Nephron progenitor cell (in vitro differentiated cells): ENCODE measurements around the gene SIRPA.

Experiments used
- DNase-seq: peaks from one replicate; pipeline ENCODE4 v3.0.0; 2021
- H3K27ac Mint-ChIP-seq: 2 replicates; pipeline ENCODE4 v1.8.0; 2021; ENCODE audit warnings: mild to moderate bottlenecking, moderate library complexity, mixed read lengths
- H3K27me3 Mint-ChIP-seq: 2 replicates; pipeline ENCODE4 v1.8.0; 2021; ENCODE audit warnings: mild to moderate bottlenecking, low read depth, mixed read lengths; ENCODE audit not compliant: poor library complexity
- H3K36me3 Mint-ChIP-seq: 2 replicates; pipeline ENCODE4 v1.8.0; 2021; ENCODE audit warnings: low read depth, mixed read lengths
- H3K4me1 Mint-ChIP-seq: 2 replicates; pipeline ENCODE4 v1.8.0; 2021; ENCODE audit warnings: mixed read lengths
- H3K4me3 Mint-ChIP-seq: 2 replicates; pipeline ENCODE4 v1.8.0; 2021; ENCODE audit warnings: mild to moderate bottlenecking, moderate library complexity, mixed read lengths
- H3K9me3 Mint-ChIP-seq: 2 replicates; pipeline ENCODE4 v1.8.0; 2021; ENCODE audit warnings: mild to moderate bottlenecking, moderate library complexity, mixed read lengths
- TF ChIP-seq, protein P1 (sequence below): fragments of 200-600 bp; sonication (generic); IDR thresholded peaks from 2 replicates; pipeline ENCODE4 v1.5.0; 2021; ENCODE audit warnings: antibody characterized with exemption

The SIRPA gene

GRCh38 chr20:1900321-1900801 is 5.2 kb downstream of the SIRPA start:
- Mint-ChIP-seq H3K36me3 (no peaks in the 10 kb centered on the region), H3K27ac (no peak overlapping the region), H3K4me1 (peaks cover 75% of the 10 kb centered on the region), H3K4me3 (no peak overlapping the region), H3K9me3 (no peaks in the 10 kb centered on the region), H3K27me3 (peaks cover 14% of the 10 kb centered on the region)
- TF ChIP-seq, protein P1, sequence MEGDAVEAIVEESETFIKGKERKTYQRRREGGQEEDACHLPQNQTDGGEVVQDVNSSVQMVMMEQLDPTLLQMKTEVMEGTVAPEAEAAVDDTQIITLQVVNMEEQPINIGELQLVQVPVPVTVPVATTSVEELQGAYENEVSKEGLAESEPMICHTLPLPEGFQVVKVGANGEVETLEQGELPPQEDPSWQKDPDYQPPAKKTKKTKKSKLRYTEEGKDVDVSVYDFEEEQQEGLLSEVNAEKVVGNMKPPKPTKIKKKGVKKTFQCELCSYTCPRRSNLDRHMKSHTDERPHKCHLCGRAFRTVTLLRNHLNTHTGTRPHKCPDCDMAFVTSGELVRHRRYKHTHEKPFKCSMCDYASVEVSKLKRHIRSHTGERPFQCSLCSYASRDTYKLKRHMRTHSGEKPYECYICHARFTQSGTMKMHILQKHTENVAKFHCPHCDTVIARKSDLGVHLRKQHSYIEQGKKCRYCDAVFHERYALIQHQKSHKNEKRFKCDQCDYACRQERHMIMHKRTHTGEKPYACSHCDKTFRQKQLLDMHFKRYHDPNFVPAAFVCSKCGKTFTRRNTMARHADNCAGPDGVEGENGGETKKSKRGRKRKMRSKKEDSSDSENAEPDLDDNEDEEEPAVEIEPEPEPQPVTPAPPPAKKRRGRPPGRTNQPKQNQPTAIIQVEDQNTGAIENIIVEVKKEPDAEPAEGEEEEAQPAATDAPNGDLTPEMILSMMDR, result peak; percentile 57
- peak; percentile 61 for DNase-seq

- H3K4me3 Mint-ChIP-seq, result no peak overlapping the region
- TF ChIP-seq, protein P1, result no peak
- DNase-seq, result no peak
- no peaks in the 10 kb centered on the region for H3K9me3 Mint-ChIP-seq
- no peaks in the 10 kb centered on the region for H3K36me3 Mint-ChIP-seq
- H3K27me3 Mint-ChIP-seq, result peaks cover 10% of the 10 kb centered on the region
- no peak overlapping the region for H3K27ac Mint-ChIP-seq
- H3K4me1 Mint-ChIP-seq, result peaks cover 63% of the 10 kb centered on the region
These were observed 6.5 kb downstream of the SIRPA start for GRCh38 chr20:1901704-1902103.

GRCh38 chr20:1902188-1902587 is 7.0 kb downstream of the SIRPA start:
- H3K9me3 Mint-ChIP-seq, result no peaks in the 10 kb centered on the region
- H3K4me3 Mint-ChIP-seq, result no peak overlapping the region
- H3K27me3 Mint-ChIP-seq, result peaks cover 9% of the 10 kb centered on the region
- peaks cover 58% of the 10 kb centered on the region for H3K4me1 Mint-ChIP-seq
- no peak overlapping the region for H3K27ac Mint-ChIP-seq
- no peak for DNase-seq
- H3K36me3 Mint-ChIP-seq, result no peaks in the 10 kb centered on the region
- TF ChIP-seq, protein P1, result no peak

- no peaks in the 10 kb centered on the region for H3K36me3 Mint-ChIP-seq
- no peak overlapping the region for H3K4me3 Mint-ChIP-seq
- H3K27ac Mint-ChIP-seq, result no peak overlapping the region
- TF ChIP-seq, protein P1, result no peak
- H3K27me3 Mint-ChIP-seq, result peaks cover 5% of the 10 kb centered on the region
- no peaks in the 10 kb centered on the region for H3K9me3 Mint-ChIP-seq
- no peak for DNase-seq
- H3K4me1 Mint-ChIP-seq, result peaks cover 49% of the 10 kb centered on the region
These were observed 8.9 kb downstream of the SIRPA start for GRCh38 chr20:1904135-1904534.

DNA sequence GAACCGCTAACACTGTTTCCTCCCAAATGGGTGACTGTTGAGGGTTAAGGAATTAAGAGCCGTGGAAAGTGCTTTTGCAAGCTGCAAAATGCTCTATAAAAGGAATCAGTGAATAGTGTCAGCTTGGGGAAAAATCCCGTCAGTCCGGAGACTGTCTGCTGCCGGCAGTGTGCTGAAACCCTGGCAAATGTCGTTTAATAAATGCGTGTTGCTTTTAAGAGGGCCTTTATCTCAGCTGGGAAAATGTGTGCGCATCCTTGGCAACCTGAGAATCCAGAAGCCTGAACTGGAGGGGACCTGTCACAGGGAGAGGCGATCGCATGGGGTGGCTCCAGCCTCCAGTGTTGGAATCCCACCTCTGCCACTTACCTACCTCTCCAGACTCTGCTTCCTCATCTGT is 9.8 kb downstream of the SIRPA start:
- H3K27ac Mint-ChIP-seq, result no peak overlapping the region
- DNase-seq, result no peak
- TF ChIP-seq, protein P1, result no peak
- peaks cover 5% of the 10 kb centered on the region for H3K27me3 Mint-ChIP-seq
- peaks cover 40% of the 10 kb centered on the region for H3K4me1 Mint-ChIP-seq
- H3K4me3 Mint-ChIP-seq, result no peak overlapping the region
- no peaks in the 10 kb centered on the region for H3K36me3 Mint-ChIP-seq
- no peaks in the 10 kb centered on the region for H3K9me3 Mint-ChIP-seq

DNA sequence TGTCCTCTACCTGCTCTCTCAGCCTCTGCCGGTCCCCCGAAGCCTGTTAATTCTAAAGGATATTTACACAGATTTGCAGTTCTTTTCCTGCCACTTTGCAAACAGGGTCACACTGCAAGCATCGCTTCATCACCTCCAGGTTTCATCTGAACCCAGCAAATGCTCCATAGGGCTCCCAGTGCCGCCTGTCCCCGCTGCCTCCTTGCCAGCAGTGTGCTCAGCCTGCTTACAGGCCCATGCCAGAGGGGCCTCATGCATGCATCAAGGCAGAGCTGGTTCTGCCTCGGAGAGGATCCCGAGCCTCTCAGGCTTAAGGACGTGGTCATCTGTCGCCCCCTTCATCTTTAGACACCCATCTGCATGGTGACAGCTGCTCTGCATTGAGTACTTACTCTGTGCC is 10.5 kb downstream of the SIRPA start:
- H3K36me3 Mint-ChIP-seq, result peaks cover 6% of the 10 kb centered on the region
- no peak for DNase-seq
- no peak overlapping the region for H3K27ac Mint-ChIP-seq
- H3K4me3 Mint-ChIP-seq, result no peak overlapping the region
- no peaks in the 10 kb centered on the region for H3K9me3 Mint-ChIP-seq
- TF ChIP-seq, protein P1, result no peak
- H3K4me1 Mint-ChIP-seq, result peaks cover 34% of the 10 kb centered on the region
- peaks cover 5% of the 10 kb centered on the region for H3K27me3 Mint-ChIP-seq
